ENCODE results near the gene DNM2. TPM values are rescaled to one million over a fixed set of nuclear protein-coding genes. Genes with fewer than 3 reads are reported as not detected.

DNM2 gene
- total and polyA plus RNA-seq, 2 of the 13 experiments (the other 11 are each of a cell fraction or from before 2014, with no cell fraction given) = 41.7 to 59.8 TPM

- TF ChIP-seq ZNF572 (CRISPR knock-in tag; IDR thresholded peaks at IDR 0.05) = no peak
- no peak for TF ChIP-seq ZSCAN21 (CRISPR knock-in tag; IDR thresholded peaks at IDR 0.05; ENCODE audit: borderline replicate concordance)
- TF ChIP-seq MNT (IDR thresholded peaks at IDR 0.05) = 0 out of 2 replicates have a peak, but pooled peaks have one; percentile 14
- TF ChIP-seq MAFG (CRISPR knock-in tag; IDR thresholded peaks at IDR 0.05) = no peak
- peak; percentile 43; the same call in 1 of the 2 replicates for TF ChIP-seq KMT2B (CRISPR knock-in tag; IDR thresholded peaks at IDR 0.05)
- TF ChIP-seq IKZF5 (CRISPR knock-in tag; IDR thresholded peaks at IDR 0.05) = 0 out of 2 replicates have a peak, but pooled peaks have one; percentile 38
- no peak for TF ChIP-seq ZNF644 (CRISPR knock-in tag; IDR thresholded peaks at IDR 0.05; ENCODE audit: low read depth)
- TF ChIP-seq SAP130 (CRISPR knock-in tag; IDR thresholded peaks at IDR 0.05; ENCODE audit: low read depth) = peak; percentile 66
- TF ChIP-seq KDM5A (IDR thresholded peaks at IDR 0.05; ENCODE audit: borderline replicate concordance, low read length) = peak; percentile 75; the same call in 1 of the 2 replicates
- TF ChIP-seq ZNF331 (CRISPR knock-in tag; IDR thresholded peaks at IDR 0.05) = peak; percentile 51; the same call in 1 of the 2 replicates
- TF ChIP-seq ZBTB21 (CRISPR knock-in tag; IDR thresholded peaks at IDR 0.05) = no peak
- TF ChIP-seq PPARG (CRISPR knock-in tag; conservative IDR thresholded peaks at IDR 0.05) = no peak
- 0 out of 2 replicates have a peak, but pooled peaks have one; percentile 42 for TF ChIP-seq ZFP82 (CRISPR knock-in tag; IDR thresholded peaks at IDR 0.05; ENCODE audit: borderline replicate concordance)
- peak; percentile 47 for TF ChIP-seq FOSL2 (CRISPR knock-in tag; IDR thresholded peaks at IDR 0.05)
- TF ChIP-seq MTERF4 (CRISPR knock-in tag; IDR thresholded peaks at IDR 0.05) = peak; percentile 49
- no peak for TF ChIP-seq ZNF3 (CRISPR knock-in tag; IDR thresholded peaks at IDR 0.05)
- TF ChIP-seq ZNF207 (IDR thresholded peaks at IDR 0.05; ENCODE audit: borderline replicate concordance) = no peak
- 0 out of 2 replicates have a peak, but pooled peaks have one; percentile 44 for TF ChIP-seq FIP1L1 (IDR thresholded peaks at IDR 0.05; ENCODE audit: borderline replicate concordance, insufficient read depth, low read depth, low read length)
- no peak; the same call in 1 of the 2 replicates for TF ChIP-seq ZNF160 (CRISPR knock-in tag; IDR thresholded peaks at IDR 0.05)
- TF ChIP-seq ZNF337 (CRISPR knock-in tag; IDR thresholded peaks at IDR 0.05; ENCODE audit: borderline replicate concordance, low read depth) = no peak
- no peak for TF ChIP-seq NFE2L1 (CRISPR knock-in tag; IDR thresholded peaks at IDR 0.05; ENCODE audit: borderline replicate concordance)
- peak; percentile 50; the same call in 1 of the 2 replicates for TF ChIP-seq ZNF317 (CRISPR knock-in tag; IDR thresholded peaks at IDR 0.05)
- no peak; the same call in 1 of the 2 replicates for TF ChIP-seq TRAFD1 (CRISPR knock-in tag; IDR thresholded peaks at IDR 0.05; ENCODE audit: borderline replicate concordance)
- TF ChIP-seq ZFP37 (CRISPR knock-in tag; IDR thresholded peaks at IDR 0.05; ENCODE audit: borderline replicate concordance) = no peak
- no peak for TF ChIP-seq HNRNPUL1 (IDR thresholded peaks at IDR 0.05; ENCODE audit: low read depth, low read length)
- TF ChIP-seq ZNF850 (CRISPR knock-in tag; conservative IDR thresholded peaks at IDR 0.05) = no peak
These were observed 118.0 kb downstream of the DNM2 start, which contains the start of gene TMED1 (continued) for GRCh38 chr19:10835754-10836478.

Data from HepG2 (cell line).